Activated B cell treated with CpG ODN at 0.5 μM for 24 hours (primary cell): Measurements from ENCODE around the gene GPN3. TPM values are rescaled to one million over a fixed set of nuclear protein-coding genes. Genes with fewer than 3 reads are reported as not detected.
"Not testable (repeated sequence)": the region's sequence is repeated elsewhere in the genome, so short reads cannot be mapped to it uniquely, and the experiment has no call there.

Experiments used
- ATAC-seq: fragments of 200-7000 bp; cut with Tn5 transposase; one replicate; pipeline ENCODE4 v1.10.0; 2021; ENCODE audit warnings: low read depth, mild to moderate bottlenecking, moderate library complexity
- CTCF ChIA-PET: fragments of 350-600 bp; sonication (Branson Sonifier 250); formaldehyde crosslinking; loops from one replicate; lab custom pipeline; 2021; ENCODE audit warnings: antibody characterized with exemption; lab: Charles Lee
- POLR2A ChIA-PET: fragments of 350-600 bp; sonication (Branson Sonifier 250); formaldehyde crosslinking; loops from one replicate; lab custom pipeline; 2021; ENCODE audit warnings: antibody characterized with exemption; lab: Charles Lee
- DNase-seq: peaks from one replicate; pipeline ENCODE4 v3.0.0; 2022
- H3K27ac Mint-ChIP-seq: one replicate; pipeline ENCODE4 v1.8.0; 2020; ENCODE audit warnings: mixed read lengths
- H3K27me3 Mint-ChIP-seq: one replicate; pipeline ENCODE4 v1.8.0; 2021; ENCODE audit warnings: mixed read lengths
- H3K36me3 Mint-ChIP-seq: one replicate; pipeline ENCODE4 v1.8.0; 2021; ENCODE audit warnings: low read depth, mixed read lengths
- H3K4me1 Mint-ChIP-seq: one replicate; pipeline ENCODE4 v1.8.0; 2021; ENCODE audit warnings: mixed read lengths
- H3K4me3 Mint-ChIP-seq: one replicate; pipeline ENCODE4 v1.8.0; 2020; ENCODE audit warnings: mild to moderate bottlenecking, mixed read lengths
- H3K9me3 Mint-ChIP-seq: one replicate; pipeline ENCODE4 v1.8.0; 2020; ENCODE audit warnings: mixed read lengths
- CTCF ChIP-seq: fragments of 200-600 bp; IDR thresholded peaks from one replicate; pipeline ENCODE4 v1.8.0; 2022; ENCODE audit warnings: antibody characterized with exemption, mild to moderate bottlenecking
- intact Hi-C: fragments of 100-400 bp; cut with micrococcal nuclease; formaldehyde crosslinking; loops from one replicate; pipeline ENCODE4 v1.15.1; 2024
- total RNA-seq: library from RNA; stranded (reverse); gene quantifications from 2 replicates; pipeline ENCODE4 v1.2.3, GENCODE V29; 2022

The GPN3 gene
- total RNA-seq, 1 donor from 2014 or later = 17.0 TPM

GRCh38 chr12:110449799-110450497 lies 18.1 kb downstream of the GPN3 start, which contains the start of gene ARPC3:
Gene ARPC3, minus strand, starts transcription at chr12:110450337. Its CDS starts 77 bp downstream, at chr12:110450260.
- no peak for TF ChIP-seq CTCF
- CTCF ChIA-PET = interaction anchor here (0.6 to 6.7 kb wide), 50 partner anchors 8 to 445 kb away, joined by 3 to 189 read pairs (median 4); partner anchors contain the start of genes FAM216A, GPN3, RAD9B and VPS29

DNA sequence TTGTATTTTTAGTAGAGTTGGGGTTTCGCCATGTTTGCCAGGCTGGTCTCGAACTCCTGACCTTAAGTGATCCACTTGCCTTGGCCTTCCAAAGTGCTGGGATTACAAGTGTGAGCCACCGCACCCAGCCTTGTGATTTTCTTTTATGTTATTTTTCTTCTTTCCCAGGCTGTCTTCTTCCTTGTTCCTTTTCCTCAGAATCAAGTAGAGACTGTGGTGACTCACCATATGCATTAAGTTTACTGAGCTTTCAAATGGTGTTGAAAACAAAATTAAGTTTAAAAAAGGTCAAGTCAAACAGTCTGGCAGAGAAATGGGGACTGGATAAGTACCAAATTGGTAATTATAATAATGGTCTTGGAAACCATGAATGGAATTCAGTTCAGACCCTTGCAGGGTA lies 23.6 kb downstream of the GPN3 start:
- peaks cover 64% of the 10 kb centered on the region for H3K36me3 Mint-ChIP-seq
- no peaks in the 10 kb centered on the region for H3K9me3 Mint-ChIP-seq
- intact Hi-C loops = no loop called here
- no peaks in the 10 kb centered on the region for H3K27me3 Mint-ChIP-seq
- ATAC-seq (no peak), DNase-seq (no peak)
- H3K4me1 Mint-ChIP-seq = peaks cover 40% of the 10 kb centered on the region
- ChIA-PET POLR2A (no interaction called here), CTCF (interaction anchor here (1.9 kb wide), 1 partner anchor 13 kb away, joined by 8 read pairs; no protein-coding TSS in a partner anchor)
- no peak for TF ChIP-seq CTCF
- no peak overlapping the region for H3K4me3 Mint-ChIP-seq
- no peak overlapping the region for H3K27ac Mint-ChIP-seq

More at GRCh38 chr12:110449799-110450497, 18.1 kb downstream of the GPN3 start, which contains the start of gene ARPC3:
- Mint-ChIP-seq H3K36me3 (peaks cover 52% of the 10 kb centered on the region), H3K9me3 (no peaks in the 10 kb centered on the region), H3K4me1 (peaks cover 48% of the 10 kb centered on the region), H3K4me3 (peak within 1 kb of the TSS; percentile 100), H3K27me3 (no peaks in the 10 kb centered on the region), H3K27ac (peak within 1 kb of the TSS; percentile 100)
- DNase-seq (peak; percentile 92), ATAC-seq (peak; percentile 92)
- intact Hi-C loops = loop anchor here (1.0 to 5.0 kb wide), 10 partner anchors 18 to 438 kb away; partner anchors contain the start of genes CCDC63, FAM216A, GPN3 and RAD9B
- POLR2A ChIA-PET = interaction anchor here (0.6 to 3.4 kb wide), 64 partner anchors 9 to 1236 kb away, joined by 3 to 106 read pairs (median 5); partner anchors contain the start of genes ACAD10, ATP2A2, BRAP and CCDC63

DNA sequence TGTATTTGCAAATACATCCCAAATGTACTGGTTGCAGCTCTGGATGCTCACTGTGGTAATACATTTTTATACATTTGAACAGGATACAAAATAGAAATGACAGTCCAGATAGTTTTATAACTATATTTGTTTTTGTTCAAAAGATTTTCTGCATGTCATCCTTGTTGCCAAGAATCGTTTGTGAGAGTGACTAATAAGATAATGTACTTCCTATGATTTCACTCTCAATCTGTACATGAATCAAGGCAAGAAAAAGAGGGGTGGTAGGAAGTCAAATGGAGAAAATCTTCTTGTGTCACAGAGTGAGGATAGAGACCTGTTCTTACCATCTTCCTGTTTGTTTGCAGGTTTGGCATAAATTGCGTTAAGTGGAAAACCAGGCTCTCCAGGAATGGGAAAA lies 31.8 kb downstream of the GPN3 start:
- Mint-ChIP-seq H3K9me3 (no peaks in the 10 kb centered on the region), H3K4me1 (peaks cover 2% of the 10 kb centered on the region), H3K36me3 (peaks cover 62% of the 10 kb centered on the region), H3K4me3 (no peak overlapping the region), H3K27me3 (no peaks in the 10 kb centered on the region), H3K27ac (no peak overlapping the region)
- POLR2A ChIA-PET = no interaction called here
- ATAC-seq (no peak), DNase-seq (no peak)
- CTCF ChIA-PET = no interaction called here
- intact Hi-C loops = no loop called here
- TF ChIP-seq CTCF = no peak

GRCh38 chr12:110431957-110432587 lies 36.0 kb downstream of the GPN3 start:
- no peak for ATAC-seq
- Mint-ChIP-seq H3K4me1 (peaks cover 2% of the 10 kb centered on the region), H3K36me3 (peaks cover 31% of the 10 kb centered on the region), H3K27me3 (no peaks in the 10 kb centered on the region), H3K9me3 (no peaks in the 10 kb centered on the region), H3K27ac (no peak overlapping the region), H3K4me3 (no peak overlapping the region)
- intact Hi-C loops = loop anchor here (1.0 to 5.0 kb wide), 11 partner anchors 17 to 627 kb away; partner anchors contain the start of genes ANAPC7, ATP2A2, FAM216A and GPN3
- DNase-seq = no peak
- ChIA-PET CTCF (interaction anchor here (0.7 to 2.1 kb wide), 29 partner anchors 9 to 579 kb away, joined by 3 to 25 read pairs (median 5); partner anchors contain the start of genes ANAPC7, ARPC3, FAM216A and GPN3), POLR2A (interaction anchor here (0.5 to 1.7 kb wide), 26 partner anchors 9 to 1823 kb away, joined by 3 to 30 read pairs (median 4); partner anchors contain the start of genes ANAPC7, ARPC3, ATP2A2 and FAM216A)
- TF ChIP-seq CTCF = no peak

DNA sequence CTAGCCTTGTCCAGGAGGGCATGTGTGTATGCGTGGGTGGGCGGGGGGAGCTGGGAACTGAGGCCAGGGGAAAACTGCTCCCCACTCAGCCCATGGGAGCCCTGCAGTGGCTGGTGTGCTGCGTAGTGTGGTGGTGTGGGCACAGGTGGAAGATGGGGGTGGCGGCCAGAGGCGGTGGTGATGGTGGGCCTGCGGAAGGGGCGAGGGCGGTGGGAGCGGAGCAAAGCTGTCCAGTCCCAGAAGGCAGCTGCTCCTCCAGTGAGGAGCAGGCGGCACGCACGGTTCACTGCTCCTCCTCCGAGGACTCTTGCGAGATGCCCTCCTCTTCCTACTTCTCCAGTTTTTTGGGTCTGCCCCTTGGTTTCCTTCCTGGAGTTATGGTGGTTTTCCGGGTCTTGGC lies 38.4 kb downstream of the GPN3 start:
- H3K4me3 Mint-ChIP-seq, H3K27me3 Mint-ChIP-seq, ATAC-seq, H3K27ac Mint-ChIP-seq, CTCF ChIA-PET, H3K9me3 Mint-ChIP-seq, H3K36me3 Mint-ChIP-seq, POLR2A ChIA-PET, DNase-seq, H3K4me1 Mint-ChIP-seq: not testable (repeated sequence)
- intact Hi-C loops = loop anchor here (2.0 to 5.0 kb wide), 2 partner anchors 19 to 42 kb away; no protein-coding TSS in a partner anchor
